ENCODE data around the gene REEP6.

REEP6 gene

DNA sequence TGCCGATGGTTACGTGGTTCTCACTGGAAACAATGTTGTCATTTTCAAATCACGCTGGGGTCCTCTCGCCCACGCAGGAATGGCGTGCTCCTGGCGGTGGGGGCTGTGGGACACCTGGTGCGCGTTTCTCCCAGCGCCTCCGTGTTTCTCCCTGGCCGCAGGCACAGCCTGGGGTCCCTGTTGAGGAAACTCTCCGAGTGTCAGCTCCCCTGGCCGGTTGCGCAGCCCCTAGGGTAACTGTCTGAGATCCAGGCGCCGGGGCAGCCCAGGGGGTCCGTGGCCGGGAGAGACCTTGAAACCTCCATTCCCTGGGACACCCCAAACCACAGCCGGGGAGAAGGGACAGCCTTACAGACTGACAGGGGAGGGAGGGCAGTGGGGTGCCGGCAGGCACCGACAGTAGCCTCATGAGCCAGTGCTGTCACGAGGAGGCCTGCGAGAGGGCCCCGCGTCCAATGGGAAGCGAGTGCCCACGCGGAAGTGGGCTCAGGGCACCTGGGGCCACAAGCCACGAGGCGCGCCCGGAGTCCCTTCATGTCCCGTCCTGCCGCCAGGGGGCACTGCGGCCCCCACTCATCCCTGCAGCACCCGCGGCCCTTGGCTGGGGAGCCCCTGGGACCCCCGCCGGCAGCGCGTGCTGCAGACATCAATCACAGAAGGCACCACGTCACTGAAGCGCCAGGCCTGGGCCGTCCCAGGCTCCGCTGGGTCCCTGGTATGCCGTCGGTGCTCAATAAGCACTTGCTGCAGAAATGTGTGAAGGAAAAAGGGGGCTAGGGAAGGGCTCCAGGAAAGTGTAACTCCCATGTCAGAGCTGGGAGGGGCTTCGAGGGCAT lies 12.3 kb downstream of the REEP6 start:
- H3K36me3 ChIP-seq (ENCODE audit: control insufficient read depth, insufficient read depth, low read length): no peaks in the 10 kb centered on the region
- H3K27me3 ChIP-seq (replicated peaks; ENCODE audit: control insufficient read depth, insufficient read depth, low read length): no peaks in the 10 kb centered on the region; the same call in 1 of the 2 replicates
- peak; percentile 68 for DNase-seq (ENCODE audit: extremely low read depth, insufficient read length)
- peak; percentile 77 for TF ChIP-seq CTCF (IDR thresholded peaks at IDR 0.05; ENCODE audit: insufficient read depth, low read length, poor library complexity, severe bottlenecking)
- H3K4me3 ChIP-seq (replicated peaks; ENCODE audit: low read depth, low read length): no peak overlapping the region

DNA sequence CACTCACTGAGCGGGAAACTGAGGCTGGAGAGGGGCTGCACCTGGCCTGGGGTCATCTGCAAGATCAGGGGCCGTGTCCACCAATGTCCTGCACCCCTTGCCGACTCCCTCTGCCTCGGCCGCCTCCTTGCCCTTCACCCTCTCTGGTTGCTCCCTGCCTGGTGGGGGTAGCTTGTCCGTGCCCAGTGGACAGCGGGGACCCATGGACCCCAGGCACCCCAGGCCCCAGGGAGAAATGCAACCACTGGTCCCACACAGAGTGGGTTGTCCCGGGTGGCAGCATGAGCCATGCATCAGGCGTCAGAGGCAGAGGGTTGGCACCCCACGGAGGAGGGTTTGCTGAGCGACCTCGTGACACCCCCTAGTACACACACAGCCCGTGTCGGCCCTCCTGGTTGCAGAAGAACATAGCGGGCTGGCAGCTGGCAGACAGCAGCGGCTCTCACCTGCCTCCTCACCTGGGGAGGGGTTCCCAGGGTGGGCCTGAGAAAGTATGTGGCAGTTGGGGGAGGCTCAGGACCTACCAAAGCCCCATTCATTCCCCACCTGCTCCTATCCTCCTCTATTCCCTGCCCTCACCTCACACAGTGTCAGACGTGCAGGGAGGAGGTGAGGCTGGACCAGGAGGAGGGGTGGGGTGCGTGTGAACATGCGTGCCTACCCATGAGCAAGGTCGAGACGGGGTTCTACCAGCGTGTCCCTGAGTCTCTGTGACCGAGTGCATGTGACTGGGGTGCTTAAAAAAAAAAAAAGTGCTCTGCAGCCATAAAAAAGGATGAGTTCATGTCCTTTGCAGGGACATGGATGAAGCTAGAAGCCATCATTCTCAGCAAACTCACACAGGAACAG lies 13.2 kb downstream of the REEP6 start:
- Histone ChIP-seq H3K27me3 (replicated peaks; ENCODE audit: control insufficient read depth, insufficient read depth, low read length) (no peaks in the 10 kb centered on the region; the same call in 1 of the 2 replicates), H3K4me3 (replicated peaks; ENCODE audit: low read depth, low read length) (no peak overlapping the region), H3K36me3 (ENCODE audit: control insufficient read depth, insufficient read depth, low read length) (no peaks in the 10 kb centered on the region)
- DNase-seq (ENCODE audit: extremely low read depth, insufficient read length): no peak
- no peak for TF ChIP-seq CTCF (IDR thresholded peaks at IDR 0.05; ENCODE audit: insufficient read depth, low read length, poor library complexity, severe bottlenecking)

DNA sequence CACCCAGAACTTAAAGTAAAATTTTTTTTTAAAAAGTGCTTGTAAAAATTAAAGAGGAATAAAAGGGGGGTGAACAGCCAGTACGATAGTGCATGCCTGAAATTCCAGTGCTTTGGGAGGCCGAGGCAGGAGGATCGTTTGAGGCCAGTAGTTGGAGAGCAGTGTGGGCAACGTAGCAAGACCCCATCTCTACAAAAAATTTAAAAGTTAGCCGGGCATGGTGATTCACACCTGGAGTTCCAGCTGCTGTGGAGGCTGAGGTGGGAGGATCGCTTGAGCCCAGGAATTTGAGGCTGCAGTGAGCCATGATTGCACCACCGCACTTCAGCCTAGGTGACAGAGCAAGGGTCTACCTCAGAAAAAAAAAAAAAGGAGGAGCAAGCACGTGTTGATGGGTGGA lies 14.0 kb downstream of the REEP6 start:
- Histone ChIP-seq H3K4me3 (replicated peaks; ENCODE audit: low read depth, low read length) (no peak overlapping the region), H3K27me3 (replicated peaks; ENCODE audit: control insufficient read depth, insufficient read depth, low read length) (no peaks in the 10 kb centered on the region; the same call in 1 of the 2 replicates), H3K36me3 (ENCODE audit: control insufficient read depth, insufficient read depth, low read length) (no peaks in the 10 kb centered on the region)
- TF ChIP-seq CTCF (IDR thresholded peaks at IDR 0.05; ENCODE audit: insufficient read depth, low read length, poor library complexity, severe bottlenecking): no peak
- DNase-seq (ENCODE audit: extremely low read depth, insufficient read length): no peak

GRCh38 chr19:1505991-1506881 lies 15.3 kb downstream of the REEP6 start:
- Histone ChIP-seq H3K36me3 (ENCODE audit: control insufficient read depth, insufficient read depth, low read length) (no peaks in the 10 kb centered on the region), H3K27me3 (replicated peaks; ENCODE audit: control insufficient read depth, insufficient read depth, low read length) (no peaks in the 10 kb centered on the region; the same call in 1 of the 2 replicates), H3K4me3 (replicated peaks; ENCODE audit: low read depth, low read length) (no peak overlapping the region)

More at GRCh38 chr19:1505991-1506881, 15.3 kb downstream of the REEP6 start:
- no peak for DNase-seq (ENCODE audit: extremely low read depth, insufficient read length)
- TF ChIP-seq CTCF (IDR thresholded peaks at IDR 0.05; ENCODE audit: insufficient read depth, low read length, poor library complexity, severe bottlenecking): no peak
